ENCODE results near the gene ELP4.
A peak's percentile ranks its signal among the peaks of the same experiment; 100 is the strongest.
"Not testable (repeated sequence)": the region's sequence is repeated elsewhere in the genome, so short reads cannot be mapped to it uniquely, and the experiment has no call there.

The ELP4 gene

GRCh38 chr11:31714840-31715239, 205.3 kb downstream of the ELP4 start:
- no peak for DNase-seq

- DNase-seq: no peak
Measured at GRCh38 chr11:31720225-31720624, 210.7 kb downstream of the ELP4 start.

- DNase-seq: no peak
Measured at GRCh38 chr11:31720671-31721365, 211.3 kb downstream of the ELP4 start.

- DNase-seq: no peak
Measured at GRCh38 chr11:31722754-31723153, 213.2 kb downstream of the ELP4 start.

GRCh38 chr11:31725176-31725575, 215.6 kb downstream of the ELP4 start:
- peak; percentile 2 for DNase-seq

GRCh38 chr11:31728432-31728831, 218.9 kb downstream of the ELP4 start:
- no peak for DNase-seq

- no peak for DNase-seq
Measured at GRCh38 chr11:31740131-31740530, 230.6 kb downstream of the ELP4 start.

GRCh38 chr11:31740731-31741368, 231.3 kb downstream of the ELP4 start:
- not testable (repeated sequence) for DNase-seq

- DNase-seq: no peak
Measured at GRCh38 chr11:31747581-31747980, 238.0 kb downstream of the ELP4 start.

GRCh38 chr11:31757260-31757835, 247.8 kb downstream of the ELP4 start:
- DNase-seq: no peak

- DNase-seq: no peak
Measured at GRCh38 chr11:31761636-31762035, 252.1 kb downstream of the ELP4 start.

- no peak for DNase-seq
Measured at GRCh38 chr11:31763296-31763695, 253.7 kb downstream of the ELP4 start.

GRCh38 chr11:31764261-31764660, 254.7 kb downstream of the ELP4 start:
- no peak for DNase-seq

GRCh38 chr11:31764766-31765165, 255.2 kb downstream of the ELP4 start:
- no peak for DNase-seq

- no peak for DNase-seq
Measured at GRCh38 chr11:31767066-31767465, 257.5 kb downstream of the ELP4 start.

GRCh38 chr11:31767685-31768084, 258.1 kb downstream of the ELP4 start:
- DNase-seq: no peak

- no peak for DNase-seq
Measured at GRCh38 chr11:31768749-31769640, 259.4 kb downstream of the ELP4 start.

GRCh38 chr11:31770011-31770700, 260.6 kb downstream of the ELP4 start:
- no peak for DNase-seq

GRCh38 chr11:31772412-31772811, 262.8 kb downstream of the ELP4 start:
- DNase-seq: no peak

GRCh38 chr11:31779374-31779791, 269.8 kb downstream of the ELP4 start:
- DNase-seq: peak; percentile 77

GRCh38 chr11:31780078-31780477, 270.5 kb downstream of the ELP4 start:
- no peak for DNase-seq

- DNase-seq: no peak
Measured at GRCh38 chr11:31780480-31780971, 271.0 kb downstream of the ELP4 start.
